RKO (cell line): ENCODE data around the gene KDM4C.

Source experiments
- DNase-seq: peaks from one replicate; pipeline ENCODE4 v3.0.0-alpha.2; 2016; ENCODE audit warnings: low spot score

The KDM4C gene

DNA sequence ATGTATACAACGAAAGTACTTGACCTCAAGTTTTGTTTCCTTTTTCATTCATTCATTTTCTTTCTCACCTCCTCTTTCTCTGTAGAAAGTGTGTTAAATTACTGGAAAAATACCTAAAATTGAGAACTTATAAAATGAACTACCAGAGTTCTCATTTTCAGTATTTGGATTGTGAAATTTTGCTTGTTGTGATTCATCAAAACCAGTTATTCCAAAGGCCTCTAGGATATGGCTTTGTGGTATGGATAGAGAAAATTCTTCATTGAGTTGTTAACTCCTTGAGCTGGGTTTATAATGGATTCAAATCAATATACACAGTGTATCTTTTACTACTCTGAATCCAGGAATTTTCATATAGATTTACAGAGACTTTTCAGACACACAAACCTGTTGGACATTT lies 287.6 kb downstream of the KDM4C start:
- DNase-seq = no peak

- DNase-seq = no peak
Measured at GRCh38 chr9:7051711-7052110, 293.9 kb downstream of the KDM4C start.

DNA sequence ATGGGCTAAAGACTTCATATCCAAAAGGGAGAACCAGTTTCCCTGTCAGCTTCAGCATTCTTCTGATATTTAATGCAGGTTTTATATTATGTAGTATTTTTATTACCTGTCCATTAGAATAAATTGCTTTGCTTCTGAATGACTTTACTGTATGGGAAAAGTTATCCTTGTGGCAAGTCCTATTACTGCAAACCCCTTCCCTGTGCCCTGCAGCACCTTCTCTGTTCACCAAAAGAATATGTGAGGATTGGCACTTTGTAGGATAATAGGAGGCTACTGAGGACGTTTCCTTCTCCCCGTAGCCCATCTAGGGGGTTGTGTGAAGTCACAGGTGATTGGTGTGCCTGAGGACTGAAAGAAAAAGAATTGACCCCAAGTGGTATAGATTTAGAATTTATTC lies 296.1 kb downstream of the KDM4C start:
- no peak for DNase-seq

- DNase-seq = no peak
Measured at GRCh38 chr9:7055171-7055903, 297.6 kb downstream of the KDM4C start.

DNA sequence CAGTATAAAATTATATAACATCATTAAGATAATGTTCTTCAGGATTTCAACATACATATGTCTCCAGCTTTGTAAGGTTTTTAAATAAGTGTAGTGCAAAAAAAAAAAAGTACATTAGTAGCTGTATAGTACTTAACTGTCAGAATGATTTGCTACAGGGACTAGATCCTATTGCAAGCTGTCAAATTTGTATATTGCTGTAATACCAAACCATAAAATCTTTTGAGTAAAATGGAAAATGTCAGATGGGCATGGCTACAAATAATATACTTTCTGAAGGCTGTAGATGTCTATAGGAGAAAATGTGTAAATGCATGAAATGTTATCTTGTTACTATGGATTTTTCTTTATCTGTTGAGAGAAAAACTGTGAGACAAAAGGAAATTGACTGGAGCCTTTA lies 298.5 kb downstream of the KDM4C start:
- no peak for DNase-seq

GRCh38 chr9:7058473-7058872 lies 300.7 kb downstream of the KDM4C start:
- no peak for DNase-seq

- no peak for DNase-seq
Measured at GRCh38 chr9:7067169-7067568, 309.4 kb downstream of the KDM4C start.

DNA sequence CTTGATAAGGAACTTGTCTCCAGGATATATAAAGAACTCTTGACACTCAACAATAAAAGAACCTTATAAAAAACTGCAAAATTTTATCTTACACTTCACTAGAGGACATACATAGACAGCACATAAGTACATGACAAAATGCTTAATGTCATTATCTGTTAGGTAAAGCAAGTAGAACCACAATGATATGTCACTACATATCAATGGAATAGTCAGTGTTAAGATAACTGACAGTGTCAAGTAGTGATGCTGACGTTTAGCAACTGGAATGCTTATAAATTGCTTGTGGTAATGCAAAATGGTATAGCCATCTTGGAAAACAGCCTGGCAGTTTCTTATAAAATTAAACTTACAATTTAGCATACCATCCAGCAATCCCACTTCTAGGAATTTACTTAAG lies 314.1 kb downstream of the KDM4C start:
- no peak for DNase-seq

GRCh38 chr9:7073706-7074105 lies 315.9 kb downstream of the KDM4C start:
- no peak for DNase-seq

GRCh38 chr9:7075154-7075553 lies 317.4 kb downstream of the KDM4C start:
- no peak for DNase-seq

GRCh38 chr9:7079051-7079450 lies 321.3 kb downstream of the KDM4C start:
- no peak for DNase-seq

DNA sequence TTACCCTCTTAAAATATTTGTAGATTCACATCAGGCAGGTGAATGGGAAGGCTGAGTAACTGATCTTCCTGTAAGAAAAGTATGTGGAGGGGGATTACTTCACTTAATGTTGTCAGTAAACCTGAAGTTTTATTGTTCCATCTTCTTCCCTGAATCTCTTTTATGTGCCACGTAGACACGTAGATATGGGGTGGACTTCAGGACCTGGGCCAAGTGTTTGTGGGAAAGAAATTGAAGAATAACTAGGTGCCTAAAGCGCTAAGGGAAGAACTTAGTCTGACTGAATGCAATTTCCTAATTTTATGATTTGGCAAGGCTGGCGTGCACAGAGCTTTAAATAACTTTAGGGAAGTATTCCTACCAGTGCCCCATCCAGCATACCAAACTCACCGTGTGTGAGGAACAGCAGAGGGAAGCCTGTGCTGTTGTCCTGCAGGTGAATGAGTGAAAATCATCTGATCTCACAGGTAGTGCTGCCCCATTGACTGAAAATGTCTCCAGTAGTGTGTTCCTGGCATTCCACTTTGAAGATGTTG lies 323.4 kb downstream of the KDM4C start:
- DNase-seq = no peak

GRCh38 chr9:7083192-7083591 lies 325.4 kb downstream of the KDM4C start:
- DNase-seq = no peak

DNA sequence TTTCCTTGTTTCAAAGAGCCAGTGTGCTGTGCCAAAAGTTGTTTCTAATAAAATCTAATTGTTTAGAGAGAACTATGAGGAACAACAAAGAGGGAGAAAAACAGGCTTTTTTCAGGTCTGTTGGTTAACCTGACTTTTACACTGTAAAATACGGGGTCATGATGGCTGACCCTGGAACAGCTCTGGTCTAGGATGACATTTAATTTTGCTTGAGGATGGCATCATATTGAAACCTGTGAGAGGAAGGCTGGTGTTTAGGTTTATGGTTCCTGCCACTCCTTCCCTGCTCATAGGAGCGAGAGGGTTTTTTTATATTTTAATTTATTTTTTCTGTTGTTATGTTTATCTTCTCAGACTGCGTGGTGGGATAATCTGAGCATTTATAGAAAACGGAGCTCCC lies 327.6 kb downstream of the KDM4C start:
- no peak for DNase-seq

- no peak for DNase-seq
Measured at GRCh38 chr9:7086389-7086788, 328.6 kb downstream of the KDM4C start.

GRCh38 chr9:7088611-7089010 lies 330.8 kb downstream of the KDM4C start:
- no peak for DNase-seq

DNA sequence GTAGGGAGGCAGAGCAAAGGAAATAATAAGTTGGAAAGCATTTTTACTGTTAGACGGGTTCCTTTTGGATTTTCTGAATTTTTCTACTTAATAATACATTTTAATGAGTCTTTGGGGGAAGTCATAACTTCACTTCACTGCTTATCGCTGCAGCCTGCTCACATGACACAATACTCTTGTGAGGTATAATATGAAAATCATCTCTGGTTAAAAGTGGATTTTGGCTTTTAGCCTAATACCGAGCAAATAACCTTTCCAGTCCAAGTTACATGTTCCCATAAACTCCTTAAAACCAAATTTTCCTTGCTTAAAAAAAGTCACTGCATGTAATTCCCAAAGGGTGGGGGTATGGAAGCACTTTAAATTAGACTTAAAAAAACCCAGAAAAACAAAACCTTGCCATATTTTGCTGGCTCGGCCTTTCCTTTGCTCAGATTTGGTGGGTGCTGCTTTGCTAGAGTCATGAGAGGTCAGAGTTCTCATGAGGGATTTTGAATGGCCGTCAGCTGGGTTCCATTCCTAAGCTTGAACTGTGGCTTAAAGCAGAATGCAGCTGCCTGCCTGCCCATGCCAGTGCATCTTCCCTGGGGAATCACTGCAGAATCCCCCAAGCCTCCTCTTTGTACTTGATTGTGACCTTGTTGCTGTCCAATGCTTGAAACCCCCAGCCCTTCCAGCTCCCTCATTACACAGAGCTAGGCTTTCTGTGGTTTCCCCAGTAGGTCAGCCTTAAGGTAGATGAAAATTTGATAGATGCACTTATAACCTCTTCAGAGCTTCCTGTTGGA lies 331.8 kb downstream of the KDM4C start:
- no peak for DNase-seq

DNA sequence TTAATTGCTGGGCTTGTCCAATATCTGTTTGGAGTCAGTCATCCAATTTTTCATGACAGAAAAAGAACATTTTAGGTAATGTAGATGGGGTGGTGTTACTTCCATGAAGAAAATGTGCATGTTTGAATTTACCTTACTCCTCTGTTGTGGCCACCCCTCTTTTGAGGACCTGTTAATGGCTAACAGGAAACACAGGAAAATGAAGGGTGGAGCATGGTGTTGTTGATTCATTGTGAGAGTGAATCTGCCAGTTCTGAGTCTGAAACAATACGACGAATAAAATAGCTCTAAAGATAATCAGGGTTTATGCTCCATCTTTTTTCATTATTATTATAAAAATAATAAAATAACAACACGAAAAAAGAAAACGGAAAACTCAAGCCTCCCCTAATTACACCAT lies 335.3 kb downstream of the KDM4C start:
- no peak for DNase-seq

- peak; percentile 28 for DNase-seq
Measured at GRCh38 chr9:7094052-7094451, 336.3 kb downstream of the KDM4C start.

GRCh38 chr9:7094576-7094975 lies 336.8 kb downstream of the KDM4C start:
- DNase-seq = no peak

GRCh38 chr9:7095058-7095457 lies 337.3 kb downstream of the KDM4C start:
- no peak for DNase-seq

DNA sequence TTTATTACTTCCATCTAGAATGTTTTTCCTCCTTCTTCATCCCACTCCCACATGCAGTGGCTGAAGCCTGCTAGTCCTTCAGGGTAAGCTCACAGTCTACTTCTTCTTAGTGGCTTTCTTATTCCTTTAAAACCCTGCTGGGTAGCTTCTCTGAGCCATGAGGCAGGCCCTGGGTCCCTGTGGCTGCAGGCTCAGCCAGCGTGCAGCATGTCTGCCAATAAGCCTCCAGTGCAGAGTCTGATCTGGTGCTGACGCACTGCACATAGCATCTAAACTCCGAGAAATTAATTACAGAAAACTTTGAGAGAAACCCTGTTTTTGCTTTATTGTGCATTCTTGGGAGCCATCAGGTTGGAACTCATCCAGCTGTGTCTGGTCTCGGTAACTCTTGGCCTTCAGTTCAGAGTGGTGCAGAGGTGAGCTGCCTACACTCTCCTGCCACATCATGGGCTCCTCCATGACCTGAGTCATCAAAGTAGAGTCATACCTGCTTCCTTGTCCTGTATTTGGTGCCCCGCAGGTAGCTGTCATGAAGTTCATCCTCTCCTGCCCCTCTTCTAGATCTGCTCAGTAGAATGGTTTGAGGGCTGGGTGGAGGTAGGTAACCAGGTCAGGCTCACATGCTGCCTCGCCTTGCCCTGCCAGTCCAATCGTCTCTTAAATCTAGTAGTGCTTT lies 339.4 kb downstream of the KDM4C start:
- DNase-seq = no peak
